HG03378 (cell line): ENCODE results near the gene PER1.
"Not testable (repeated sequence)": the region's sequence is repeated elsewhere in the genome, so short reads cannot be mapped to it uniquely, and the experiment has no call there.

Experiments
- ATAC-seq: cut with Tn5 transposase; IDR thresholded peaks from one replicate; pipeline ENCODE4 v1.9.1; 2021; ENCODE audit warnings: mild to moderate bottlenecking, moderate library complexity; ENCODE audit not compliant: unreplicated experiment

Gene PER1

GRCh38 chr17:8152112-8152775, at the start of gene PER1:
Gene PER1, minus strand, starts transcription at chr17:8152404. Its CDS starts 1,698 bp downstream, at chr17:8150706.
- ATAC-seq = no peak

GRCh38 chr17:8192070-8192815, 40.0 kb upstream of the PER1 start:
- no peak for ATAC-seq

GRCh38 chr17:8190506-8190905, 38.3 kb upstream of the PER1 start:
- ATAC-seq = no peak

- ATAC-seq = peak; percentile 45
Measured at GRCh38 chr17:8189711-8190477, 37.7 kb upstream of the PER1 start, which contains the start of gene BORCS6. Gene BORCS6, minus strand, starts transcription at chr17:8190180. Its CDS starts 40 bp downstream, at chr17:8190140.

- no peak for ATAC-seq
Measured at GRCh38 chr17:8189041-8189710, 37.0 kb upstream of the PER1 start.

DNA sequence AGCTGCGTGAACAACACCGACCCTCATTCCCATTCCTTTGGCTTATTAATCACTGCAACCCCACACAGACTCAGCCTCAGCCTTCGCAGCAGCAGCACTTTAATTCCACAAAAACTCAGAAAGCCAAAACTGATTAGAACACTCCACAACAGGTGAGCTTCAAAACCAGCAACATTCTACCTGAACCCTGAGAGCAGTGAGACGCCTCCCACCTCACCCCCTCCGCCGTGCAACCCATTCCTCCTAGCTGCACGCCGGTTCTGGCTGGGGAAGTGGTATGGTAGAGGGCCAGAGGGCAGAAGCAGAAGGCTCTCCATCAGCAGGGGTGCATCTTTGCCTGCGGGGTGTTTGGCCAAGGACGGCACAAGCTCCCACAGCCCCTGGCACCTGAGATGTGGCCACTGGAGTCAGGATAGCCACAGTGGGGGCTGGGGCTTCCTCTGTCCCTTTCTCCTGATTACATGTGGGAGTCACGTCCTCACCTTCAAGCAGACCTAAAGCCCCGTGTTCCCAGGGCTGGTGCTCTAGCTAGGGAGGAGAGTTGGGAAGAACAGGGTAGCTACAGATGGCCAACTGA, 36.1 kb upstream of the PER1 start:
- ATAC-seq = no peak

DNA sequence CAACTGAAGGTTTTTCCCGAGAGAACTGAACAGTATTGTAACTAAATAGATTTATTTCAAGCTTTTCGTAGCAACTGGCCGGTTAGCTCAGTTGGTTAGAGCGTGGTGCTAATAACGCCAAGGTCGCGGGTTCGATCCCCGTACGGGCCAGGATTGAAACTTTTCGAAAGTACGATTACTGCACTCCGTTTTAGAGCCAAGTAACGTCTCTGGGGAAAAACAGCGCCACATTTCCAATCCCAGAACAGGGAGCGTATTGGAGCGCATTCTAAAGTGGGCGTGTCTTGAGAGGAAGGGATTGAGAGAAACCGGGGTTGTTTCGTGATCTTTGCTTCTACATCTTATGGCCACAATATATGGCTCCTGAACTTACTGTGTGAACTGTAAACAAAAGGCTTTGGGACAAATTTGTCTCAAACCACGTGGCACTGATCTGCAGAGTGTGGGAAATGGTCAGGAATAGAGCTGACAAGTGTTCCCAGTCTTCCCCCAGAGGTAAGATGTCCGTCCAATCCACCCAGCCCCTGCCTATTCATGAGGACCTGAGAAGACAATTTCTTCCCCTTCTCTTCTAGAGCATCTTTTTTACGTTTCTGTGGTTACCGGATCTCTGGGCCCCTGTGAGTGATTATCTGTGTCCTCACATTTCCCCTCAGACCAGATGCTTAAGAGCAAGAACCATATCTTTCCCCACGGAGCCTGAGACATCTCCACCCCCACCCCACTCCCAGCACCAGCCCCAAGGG, 35.5 kb upstream of the PER1 start:
- peak; percentile 23 for ATAC-seq

GRCh38 chr17:8186787-8187516, 34.7 kb upstream of the PER1 start:
- ATAC-seq = peak; percentile 20

- ATAC-seq = no peak
Measured at GRCh38 chr17:8186446-8186786, 34.2 kb upstream of the PER1 start.

- no peak for ATAC-seq
Measured at GRCh38 chr17:8185582-8186445, 33.6 kb upstream of the PER1 start.

DNA sequence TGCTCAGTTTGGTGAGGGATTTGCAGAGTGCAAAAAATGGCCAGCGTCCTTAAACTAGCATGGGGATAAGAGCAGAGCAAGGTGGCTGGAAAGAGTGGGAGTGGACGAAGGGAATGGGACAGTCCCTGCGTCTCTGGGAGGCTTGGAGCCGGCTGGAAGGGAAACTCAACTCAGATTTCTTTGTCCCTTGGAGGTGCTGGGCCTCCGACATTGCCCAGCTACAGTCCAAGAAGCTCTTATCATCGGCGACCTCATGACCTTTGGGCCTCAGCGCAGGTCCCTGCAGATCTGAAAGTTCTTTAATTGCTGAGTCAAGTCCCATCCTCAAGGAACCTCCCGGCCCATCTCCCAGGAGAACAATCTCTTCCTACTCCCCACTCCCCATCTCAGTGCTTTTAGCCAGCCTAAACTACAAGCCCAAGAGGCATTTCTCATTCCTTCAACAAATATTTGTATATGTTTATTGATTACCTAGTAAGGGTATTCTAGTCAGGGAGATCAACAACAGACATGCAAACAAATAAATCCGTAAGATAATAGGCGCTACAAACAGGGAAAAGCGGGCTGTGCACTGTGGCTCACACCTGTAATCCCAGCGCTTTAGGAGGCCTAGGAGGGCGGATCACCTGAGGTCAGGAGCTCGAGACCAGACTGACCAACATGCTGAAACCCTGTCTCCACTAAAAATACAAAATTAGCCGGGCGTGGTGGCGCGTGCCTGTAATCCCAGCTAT, 25.0 kb upstream of the PER1 start:
- no peak for ATAC-seq

- ATAC-seq = no peak
Measured at GRCh38 chr17:8176197-8176940, 24.2 kb upstream of the PER1 start, which contains the start of gene TMEM107. Gene TMEM107, minus strand, starts transcription at chr17:8176380. Its CDS starts 94 bp downstream, at chr17:8176286.

GRCh38 chr17:8175795-8176196, 23.6 kb upstream of the PER1 start:
- no peak for ATAC-seq

DNA sequence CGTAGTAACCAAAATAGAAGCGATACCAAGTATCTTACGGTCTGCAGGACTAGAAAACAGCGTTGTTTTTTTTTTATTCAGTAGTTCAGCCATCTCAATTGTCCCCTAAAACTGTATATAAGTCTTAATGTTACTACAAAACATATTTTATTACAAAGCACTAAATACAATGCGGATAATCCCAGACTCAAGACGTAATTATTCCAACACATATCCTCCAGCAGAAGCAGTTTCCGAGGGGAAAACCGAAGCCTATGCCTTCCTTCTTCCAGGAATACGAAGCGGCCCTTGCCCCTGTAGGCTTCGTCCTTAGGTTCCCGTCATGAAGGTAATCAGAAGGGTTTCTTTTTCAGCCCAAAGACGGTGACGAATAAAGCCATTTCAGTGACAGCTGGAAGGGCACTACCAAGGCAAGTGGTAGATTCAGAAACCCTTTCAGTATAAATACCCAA, 21.7 kb upstream of the PER1 start:
- ATAC-seq = no peak

DNA sequence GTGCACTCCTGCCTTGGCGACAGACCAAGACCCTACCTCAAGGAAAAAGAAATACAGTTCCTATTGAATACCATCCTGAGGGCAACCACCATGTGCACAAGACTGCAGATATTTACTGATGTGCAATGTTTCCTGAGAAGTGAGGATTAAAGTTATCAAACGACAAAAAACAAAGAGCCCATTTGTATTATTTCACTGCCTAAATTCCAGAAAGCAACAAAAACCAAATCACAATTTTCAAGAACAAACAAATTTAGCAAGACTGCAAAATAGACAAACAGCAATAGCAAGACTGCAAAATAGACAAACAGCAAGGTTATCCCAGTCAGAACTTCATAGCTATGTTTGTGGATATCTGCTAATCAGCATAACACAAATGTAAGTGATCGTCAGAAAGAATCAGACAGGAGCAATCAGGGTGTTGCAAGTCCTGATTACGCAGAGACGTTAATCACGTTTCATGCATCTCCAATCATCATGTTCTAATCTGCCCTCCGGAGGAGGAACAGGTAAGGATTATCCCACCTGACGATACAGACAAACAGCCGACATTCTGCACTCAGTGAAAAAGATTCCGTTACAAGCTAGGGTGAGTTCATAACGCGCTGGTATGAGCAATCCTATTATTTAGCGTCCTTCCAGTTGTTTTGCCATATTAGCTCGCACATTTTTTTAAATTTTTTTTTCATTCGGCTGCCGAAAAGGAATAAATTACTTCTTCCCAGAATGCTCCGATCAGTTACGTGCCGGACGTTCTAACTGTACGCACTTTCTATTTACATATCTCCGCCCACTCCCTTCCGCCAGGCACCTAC, 21.1 kb upstream of the PER1 start:
- peak; percentile 72 for ATAC-seq

DNA sequence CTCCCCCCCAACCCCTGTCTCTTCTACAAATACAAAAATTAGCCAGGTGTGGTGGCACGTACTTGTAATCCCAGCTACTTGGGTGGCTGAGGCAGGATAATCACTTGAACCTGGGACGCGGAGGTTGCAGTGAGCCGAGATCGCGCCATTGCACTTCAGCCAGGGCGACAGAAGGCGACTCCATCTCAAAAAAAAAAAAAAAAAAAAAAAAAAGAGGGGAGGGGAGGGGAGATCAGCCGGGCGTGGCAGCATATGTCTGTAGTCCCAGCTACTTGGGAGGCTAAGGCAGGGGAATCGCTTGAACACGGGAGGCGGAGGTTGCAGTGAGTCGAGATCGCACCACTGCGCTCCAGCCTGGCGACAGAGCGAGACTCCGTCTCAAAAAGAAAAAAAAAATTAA, 18.0 kb upstream of the PER1 start:
- ATAC-seq = not testable (repeated sequence)
